Suprapubic skin (tissue), 4 donors: Measurements from ENCODE around the gene LRPPRC. TPM values are rescaled to one million over a fixed set of nuclear protein-coding genes. Genes with fewer than 3 reads are reported as not detected.

Experiments
- DNase-seq, 2 donors: peaks; one replicate each; pipeline ENCODE4 v3.0.0-alpha.2; 2019; ENCODE audit warnings: low spot score in 2 of 2
- H3K27ac ChIP-seq: fragments of 200-600 bp; sonication (generic); one replicate; pipeline ENCODE4 v1.5.1; 2019
- H3K27me3 ChIP-seq: fragments of 200-600 bp; sonication (generic); one replicate; pipeline ENCODE4 v1.5.1; 2019
- H3K36me3 ChIP-seq: fragments of 200-600 bp; sonication (generic); one replicate; pipeline ENCODE4 v1.5.1; 2019
- H3K4me1 ChIP-seq: fragments of 200-600 bp; sonication (generic); one replicate; pipeline ENCODE4 v1.5.1; 2019
- H3K4me3 ChIP-seq: fragments of 200-600 bp; sonication (generic); one replicate; pipeline ENCODE4 v1.5.1; 2019; ENCODE audit warnings: mild to moderate bottlenecking
- H3K9me3 ChIP-seq: fragments of 200-600 bp; sonication (generic); one replicate; pipeline ENCODE4 v1.5.1; 2019
- EP300 ChIP-seq: sonication (generic); formaldehyde crosslinking; IDR thresholded peaks from one replicate; pipeline ENCODE4 v1.6.1; 2017; ENCODE audit warnings: antibody characterized with exemption
- POLR2A ChIP-seq, 2 donors: fragments of 450-650 bp; IDR thresholded peaks; one replicate each; pipeline ENCODE4 v1.6.1; 2017; ENCODE audit warnings: antibody characterized with exemption in 2 of 2, mild to moderate bottlenecking in 2 of 2, moderate library complexity in 2 of 2
- POLR2AphosphoS5 ChIP-seq, 3 donors: sonication (generic); formaldehyde crosslinking; IDR thresholded peaks; one replicate each; pipeline ENCODE4 v1.6.1; 2017; ENCODE audit warnings: antibody characterized with exemption in 3 of 3
- WGBS: methylation state at CpG from one replicate; pipeline ENCODE4 v1.1.5; 2018; 5-methylcytosine and 5-hydroxymethylcytosine counted together
- total RNA-seq, 4 donors: library from RNA; depleted of rRNA; stranded (reverse); fragments of >200 nt; gene quantifications; one replicate each; pipeline ENCODE4 v1.1.0, GENCODE V29; 2016
- TF ChIP-seq, protein P1 (sequence below), 2 donors: fragments of 200-600 bp in 1 of 2; fragments of 450-650 bp in 1 of 2; sonication (generic) in 1 of 2; IDR thresholded peaks; one replicate each; pipeline ENCODE4 v1.5.1; 2016 to 2019; ENCODE audit warnings: antibody characterized with exemption in 2 of 2, mild to moderate bottlenecking in 1 of 2, moderate library complexity in 1 of 2

LRPPRC gene
- total RNA-seq, 4 donors from 2014 or later = 45.1 to 74.7 (median 46.6) TPM

DNA sequence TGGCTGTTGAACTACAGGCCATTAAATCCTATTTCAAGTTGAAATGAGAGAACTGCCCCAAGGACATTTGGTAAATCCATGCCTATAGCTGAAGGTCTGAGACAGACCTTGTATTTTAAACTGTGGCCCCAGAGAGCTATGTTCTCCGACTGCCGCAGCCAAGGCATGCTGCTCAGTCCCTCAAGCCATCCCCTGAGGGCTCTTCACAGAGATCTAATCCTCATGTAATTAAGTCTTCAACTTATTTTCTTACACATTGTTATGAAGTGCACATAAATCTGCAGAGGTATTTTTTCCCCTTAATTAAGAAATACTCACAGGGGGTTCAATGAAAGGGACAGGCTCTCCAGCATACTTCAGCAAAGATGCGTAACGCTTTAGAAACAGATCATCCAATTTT is 106.4 kb downstream of the LRPPRC start:
- no peak for DNase-seq

DNA sequence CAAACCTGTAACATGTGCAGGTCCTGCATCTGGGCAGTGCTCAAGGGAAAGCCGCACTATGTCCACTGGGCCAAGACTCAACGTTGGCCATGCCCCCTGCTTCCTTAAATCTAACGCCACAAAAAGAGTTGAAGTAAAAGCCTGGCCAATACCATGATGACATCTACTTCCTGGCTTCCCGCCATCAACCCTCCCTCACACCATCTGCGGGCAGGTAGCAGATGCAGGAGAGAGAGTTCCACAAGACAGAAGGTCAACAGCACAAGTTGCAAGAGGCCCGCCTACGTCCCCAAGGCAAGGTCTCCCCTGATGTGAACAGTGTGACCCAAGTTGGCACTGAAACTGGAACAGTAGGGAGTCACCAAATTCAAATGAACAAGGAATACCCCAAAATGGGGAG is 108.6 kb downstream of the LRPPRC start:
- Histone ChIP-seq H3K4me1 (no peaks in the 10 kb centered on the region), H3K27ac (no peak overlapping the region), H3K9me3 (no peaks in the 10 kb centered on the region), H3K27me3 (no peaks in the 10 kb centered on the region), H3K4me3 (no peak overlapping the region), H3K36me3 (peaks cover 53% of the 10 kb centered on the region)
- TF ChIP-seq, protein P1, sequence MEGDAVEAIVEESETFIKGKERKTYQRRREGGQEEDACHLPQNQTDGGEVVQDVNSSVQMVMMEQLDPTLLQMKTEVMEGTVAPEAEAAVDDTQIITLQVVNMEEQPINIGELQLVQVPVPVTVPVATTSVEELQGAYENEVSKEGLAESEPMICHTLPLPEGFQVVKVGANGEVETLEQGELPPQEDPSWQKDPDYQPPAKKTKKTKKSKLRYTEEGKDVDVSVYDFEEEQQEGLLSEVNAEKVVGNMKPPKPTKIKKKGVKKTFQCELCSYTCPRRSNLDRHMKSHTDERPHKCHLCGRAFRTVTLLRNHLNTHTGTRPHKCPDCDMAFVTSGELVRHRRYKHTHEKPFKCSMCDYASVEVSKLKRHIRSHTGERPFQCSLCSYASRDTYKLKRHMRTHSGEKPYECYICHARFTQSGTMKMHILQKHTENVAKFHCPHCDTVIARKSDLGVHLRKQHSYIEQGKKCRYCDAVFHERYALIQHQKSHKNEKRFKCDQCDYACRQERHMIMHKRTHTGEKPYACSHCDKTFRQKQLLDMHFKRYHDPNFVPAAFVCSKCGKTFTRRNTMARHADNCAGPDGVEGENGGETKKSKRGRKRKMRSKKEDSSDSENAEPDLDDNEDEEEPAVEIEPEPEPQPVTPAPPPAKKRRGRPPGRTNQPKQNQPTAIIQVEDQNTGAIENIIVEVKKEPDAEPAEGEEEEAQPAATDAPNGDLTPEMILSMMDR (IDR thresholded peaks at IDR 0.05) = no peak
- TF ChIP-seq EP300 = no peak
- no peak for TF ChIP-seq POLR2AphosphoS5 (IDR thresholded peaks at IDR 0.05)
- TF ChIP-seq POLR2A (IDR thresholded peaks at IDR 0.05) = no peak
- WGBS = 89% methylated on average over 7 of the region's 7 CpGs
- DNase-seq = no peak

More for the DNA sequence above, 106.4 kb downstream of the LRPPRC start:
- Histone ChIP-seq H3K4me1 (no peaks in the 10 kb centered on the region), H3K36me3 (peaks cover 76% of the 10 kb centered on the region), H3K27me3 (no peaks in the 10 kb centered on the region), H3K4me3 (no peak overlapping the region), H3K27ac (no peak overlapping the region), H3K9me3 (no peaks in the 10 kb centered on the region)
- WGBS = 93% methylated on average over 4 of the region's 4 CpGs
- no peak for TF ChIP-seq POLR2AphosphoS5 (IDR thresholded peaks at IDR 0.05)
- TF ChIP-seq POLR2A (IDR thresholded peaks at IDR 0.05) = no peak
- TF ChIP-seq EP300 = no peak
- TF ChIP-seq, protein P1 (IDR thresholded peaks at IDR 0.05) = no peak

DNA sequence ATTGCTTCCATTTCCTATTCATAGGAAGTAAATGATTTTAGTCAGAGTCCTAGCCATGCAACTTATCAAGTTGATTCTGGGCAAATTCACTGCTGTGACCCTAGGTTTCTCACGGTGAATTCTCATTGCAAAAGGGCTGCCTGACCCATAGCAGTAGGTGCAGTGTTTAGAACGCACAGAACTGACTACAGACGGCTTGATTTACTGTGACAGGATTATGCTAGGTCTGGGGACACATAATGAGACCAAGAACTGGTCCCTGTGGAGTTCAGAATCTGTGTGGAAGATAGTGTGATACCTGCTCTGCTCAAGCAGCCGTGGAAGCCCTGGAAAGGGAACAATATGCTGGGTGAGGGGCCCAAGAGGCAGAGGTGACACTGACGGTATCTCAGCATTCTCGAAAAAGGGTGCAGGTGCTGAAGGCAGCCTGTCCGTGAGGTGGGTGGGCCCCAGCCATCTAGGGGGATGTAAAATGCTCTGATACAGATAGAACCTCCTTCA is 110.6 kb downstream of the LRPPRC start:
- Histone ChIP-seq H3K36me3 (peaks cover 34% of the 10 kb centered on the region), H3K4me3 (no peak overlapping the region), H3K27me3 (no peaks in the 10 kb centered on the region), H3K27ac (no peak overlapping the region), H3K4me1 (peaks cover 3% of the 10 kb centered on the region), H3K9me3 (no peaks in the 10 kb centered on the region)
- TF ChIP-seq, protein P1 (IDR thresholded peaks at IDR 0.05) = no peak
- no peak for TF ChIP-seq POLR2A (IDR thresholded peaks at IDR 0.05)
- no peak for TF ChIP-seq POLR2AphosphoS5 (IDR thresholded peaks at IDR 0.05)
- TF ChIP-seq EP300 = no peak
- DNase-seq = no peak
- WGBS = 81% methylated on average over 7 of the region's 7 CpGs

DNA sequence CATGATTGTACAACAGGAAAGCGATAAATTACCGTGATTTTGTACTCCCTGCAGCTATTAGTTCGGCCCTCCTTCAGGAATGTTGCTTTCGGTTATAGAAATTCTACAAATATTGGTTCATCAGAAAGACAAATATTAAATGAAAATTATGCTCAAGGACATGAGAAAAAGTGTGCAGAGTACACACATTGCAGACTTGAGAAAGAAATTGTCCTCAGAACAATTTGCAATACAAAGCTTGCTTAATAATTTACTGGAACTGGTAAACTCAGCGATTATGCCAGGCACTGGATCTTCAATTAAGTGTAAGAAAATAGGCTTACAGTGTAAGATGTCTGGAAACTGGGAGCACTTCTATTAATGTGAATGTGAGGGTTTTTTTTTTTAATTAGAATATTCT is 111.1 kb downstream of the LRPPRC start:
- TF ChIP-seq POLR2AphosphoS5 (IDR thresholded peaks at IDR 0.05) (no peak), EP300 (no peak), POLR2A (IDR thresholded peaks at IDR 0.05) (no peak)
- TF ChIP-seq, protein P1 (IDR thresholded peaks at IDR 0.05) = no peak
- Histone ChIP-seq H3K9me3 (no peaks in the 10 kb centered on the region), H3K27me3 (no peaks in the 10 kb centered on the region), H3K27ac (no peak overlapping the region), H3K36me3 (peaks cover 32% of the 10 kb centered on the region), H3K4me1 (peaks cover 3% of the 10 kb centered on the region), H3K4me3 (no peak overlapping the region)
- DNase-seq = no peak
- WGBS = 84% methylated on average over 5 of the region's 5 CpGs

DNA sequence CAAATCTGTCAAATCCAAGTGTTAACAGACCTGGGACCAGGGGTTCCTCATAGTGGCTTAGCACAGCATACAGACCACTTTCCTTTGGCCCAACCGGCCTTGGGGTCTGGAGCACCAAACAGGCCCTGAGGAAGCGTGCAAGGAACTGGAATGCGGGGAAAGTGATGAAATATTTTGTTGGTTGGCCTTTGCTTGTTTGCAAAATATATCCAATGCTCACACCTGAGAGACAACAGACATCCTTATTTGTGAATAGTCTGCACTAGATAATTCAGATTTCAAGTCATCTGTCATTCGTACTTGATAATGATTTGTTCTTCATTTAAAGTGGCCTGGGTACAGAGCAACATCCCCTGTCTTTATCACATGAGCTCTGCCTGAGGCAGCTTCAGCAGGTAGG is 113.5 kb downstream of the LRPPRC start:
- Histone ChIP-seq H3K36me3 (peaks cover 9% of the 10 kb centered on the region), H3K4me3 (no peak overlapping the region), H3K4me1 (peaks cover 5% of the 10 kb centered on the region), H3K27me3 (peaks cover 5% of the 10 kb centered on the region), H3K9me3 (no peaks in the 10 kb centered on the region), H3K27ac (no peak overlapping the region)
- TF ChIP-seq, protein P1 (IDR thresholded peaks at IDR 0.05) = no peak
- TF ChIP-seq POLR2A (IDR thresholded peaks at IDR 0.05) (no peak), EP300 (no peak), POLR2AphosphoS5 (IDR thresholded peaks at IDR 0.05) (no peak)
- 88% methylated on average over 4 of the region's 4 CpGs for WGBS
- DNase-seq = no peak
